ENCODE measurements around the gene C1orf35. TPM values are rescaled to one million over a fixed set of nuclear protein-coding genes. Genes with fewer than 3 reads are reported as not detected.
A peak's percentile ranks its signal among the peaks of the same experiment; 100 is the strongest.

Gene C1orf35
- total RNA-seq, 1 experiment from 2014 or later, result 31.0 TPM

DNA sequence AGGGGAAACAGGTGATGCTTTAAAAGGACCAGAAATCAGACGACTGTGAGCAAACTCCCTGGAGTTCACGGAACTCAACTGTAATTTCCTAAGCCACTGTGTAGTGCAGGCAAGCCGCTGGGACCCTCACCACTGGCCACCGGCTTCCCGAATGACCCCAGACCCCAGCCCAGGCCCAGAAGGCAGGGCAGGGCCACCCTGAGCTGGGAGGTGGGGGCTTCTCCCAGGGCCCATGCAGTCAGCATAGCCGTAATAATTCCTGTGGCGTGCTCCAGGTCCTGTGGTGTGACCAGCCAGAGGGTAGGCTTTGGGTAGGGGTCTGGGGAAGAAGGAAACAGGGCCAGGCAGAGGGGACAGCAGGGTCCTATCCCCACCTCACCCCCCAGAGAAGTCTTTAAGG, 24.1 kb downstream of the C1orf35 start:
- no peak overlapping the region for H3K27ac ChIP-seq (ENCODE audit: insufficient read length, low read depth, low read length)
- peaks cover 10% of the 10 kb centered on the region for H3K79me2 ChIP-seq (ENCODE audit: insufficient read depth, low read length)
- no peak overlapping the region for H3K14ac ChIP-seq (ENCODE audit: insufficient read depth, low read length)
- no peaks in the 10 kb centered on the region for H3K79me1 ChIP-seq (ENCODE audit: insufficient read depth, low read depth, low read length, poor library complexity, severe bottlenecking)
- H3K4ac ChIP-seq (ENCODE audit: low read depth, low read length), result no peak overlapping the region
- H3K9ac ChIP-seq (ENCODE audit: extremely low read depth, insufficient read length, low read length), result no peak overlapping the region
- H3K36me3 Mint-ChIP-seq (ENCODE audit: insufficient read depth in 1 of 3, low read depth in 3 of 3), result peaks cover 5 to 8% (median 6%) of the 10 kb centered on the region in 3 experiments; a peak in 6 of 7 replicates
- no peak overlapping the region for H2BK5ac ChIP-seq (ENCODE audit: insufficient read length, low read length)
- peaks cover 69% of the 10 kb centered on the region for H3K27me3 Mint-ChIP-seq (ENCODE audit: low read depth)
- H3K27ac Mint-ChIP-seq, result peak overlapping the region in 1 of 3 experiments; percentile 90; a peak in 2 of 7 replicates
- no peak overlapping the region for H4K91ac ChIP-seq (ENCODE audit: insufficient read length, low read depth, low read length)
- 0 out of 5 replicates have a peak, but pooled peaks cover 0 to 3% of the 10 kb centered on the region in 2 experiments for H3K9me3 Mint-ChIP-seq
- H2BK12ac ChIP-seq (ENCODE audit: insufficient read length, low read depth, low read length), result no peak overlapping the region
- H3K4me3 Mint-ChIP-seq, result peak overlapping the region in 1 of 2 experiments; percentile 46; a peak in 1 of 5 replicates
- DNase-seq, result no peak
- no peak overlapping the region for H2BK15ac ChIP-seq (ENCODE audit: low read depth, low read length)
- no peaks in the 10 kb centered on the region for H4K20me1 ChIP-seq (ENCODE audit: control insufficient read depth, insufficient read depth, insufficient read length)
- H3K56ac ChIP-seq (ENCODE audit: insufficient read length, low read depth, low read length), result no peak overlapping the region
- H3K4me1 Mint-ChIP-seq, result peaks cover 26 to 46% of the 10 kb centered on the region in 2 experiments
- H4K8ac ChIP-seq (replicated peaks; ENCODE audit: insufficient read length, low read depth, low read length), result no peak overlapping the region
- no peak overlapping the region for H2BK20ac ChIP-seq (ENCODE audit: low read depth, low read length, poor library complexity, severe bottlenecking)
- no peaks in the 10 kb centered on the region for H3K9me3 ChIP-seq (ENCODE audit: control insufficient read depth, low read depth, low read length)
- H2AFZ ChIP-seq (ENCODE audit: low read length), result no peak overlapping the region
- H3K23ac ChIP-seq (ENCODE audit: insufficient read length, low read depth, low read length), result no peak overlapping the region
- no peak overlapping the region for H2AK5ac ChIP-seq (ENCODE audit: insufficient read length, low read length)
- no CpG with 5 or more reads among the region's 7 CpGs for WGBS (ENCODE audit: extremely low coverage, insufficient read length, low lambda C conversion rate)
- H2BK120ac ChIP-seq (ENCODE audit: low read depth, low read length, poor library complexity, severe bottlenecking), result no peak overlapping the region
- H3T11ph ChIP-seq (ENCODE audit: low read length), result no peak overlapping the region
- H3K4me1 ChIP-seq (ENCODE audit: insufficient read depth, low read length), result peaks cover 1% of the 10 kb centered on the region; the same call in 1 of the 2 replicates
- no peak overlapping the region for H3K18ac ChIP-seq (ENCODE audit: insufficient read length, low read depth, low read length)
- H3K23me2 ChIP-seq (ENCODE audit: insufficient read length, low read depth, low read length, poor library complexity, severe bottlenecking), result peaks cover 9% of the 10 kb centered on the region
- no peak overlapping the region for H3K4me2 ChIP-seq (ENCODE audit: insufficient read depth, insufficient read length, low read length)
- TF ChIP-seq, protein P1, sequence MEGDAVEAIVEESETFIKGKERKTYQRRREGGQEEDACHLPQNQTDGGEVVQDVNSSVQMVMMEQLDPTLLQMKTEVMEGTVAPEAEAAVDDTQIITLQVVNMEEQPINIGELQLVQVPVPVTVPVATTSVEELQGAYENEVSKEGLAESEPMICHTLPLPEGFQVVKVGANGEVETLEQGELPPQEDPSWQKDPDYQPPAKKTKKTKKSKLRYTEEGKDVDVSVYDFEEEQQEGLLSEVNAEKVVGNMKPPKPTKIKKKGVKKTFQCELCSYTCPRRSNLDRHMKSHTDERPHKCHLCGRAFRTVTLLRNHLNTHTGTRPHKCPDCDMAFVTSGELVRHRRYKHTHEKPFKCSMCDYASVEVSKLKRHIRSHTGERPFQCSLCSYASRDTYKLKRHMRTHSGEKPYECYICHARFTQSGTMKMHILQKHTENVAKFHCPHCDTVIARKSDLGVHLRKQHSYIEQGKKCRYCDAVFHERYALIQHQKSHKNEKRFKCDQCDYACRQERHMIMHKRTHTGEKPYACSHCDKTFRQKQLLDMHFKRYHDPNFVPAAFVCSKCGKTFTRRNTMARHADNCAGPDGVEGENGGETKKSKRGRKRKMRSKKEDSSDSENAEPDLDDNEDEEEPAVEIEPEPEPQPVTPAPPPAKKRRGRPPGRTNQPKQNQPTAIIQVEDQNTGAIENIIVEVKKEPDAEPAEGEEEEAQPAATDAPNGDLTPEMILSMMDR (conservative IDR thresholded peaks at IDR 0.05), result no peak
- no peak overlapping the region for H4K5ac ChIP-seq (ENCODE audit: insufficient read length, low read depth, low read length)
- H3K27me3 ChIP-seq (ENCODE audit: insufficient read depth, low read length), result peaks cover 30% of the 10 kb centered on the region; the same call in 1 of the 2 replicates
